GM10266 (cell line): ENCODE data around the gene MYOC.
A peak's percentile ranks its signal among the peaks of the same experiment; 100 is the strongest.

Experiments used
- DNase-seq: peaks from one replicate; pipeline ENCODE4 v3.0.0; 2012; ENCODE audit errors: extremely low spot score
- CTCF ChIP-seq: IDR thresholded peaks from 2 replicates; pipeline ENCODE4 v1.5.1; 2012; ENCODE audit warnings: mild to moderate bottlenecking, low read depth; ENCODE audit not compliant: control insufficient read depth, insufficient read depth; ENCODE audit errors: missing control alignments

The MYOC gene

GRCh38 chr1:171655746-171656116 is 3.2 kb upstream of the MYOC start:
- TF ChIP-seq CTCF: no peak
- DNase-seq: no peak

GRCh38 chr1:171654942-171655745 is 2.7 kb upstream of the MYOC start:
- DNase-seq: peak; percentile 70
- TF ChIP-seq CTCF: peak; percentile 84

DNA sequence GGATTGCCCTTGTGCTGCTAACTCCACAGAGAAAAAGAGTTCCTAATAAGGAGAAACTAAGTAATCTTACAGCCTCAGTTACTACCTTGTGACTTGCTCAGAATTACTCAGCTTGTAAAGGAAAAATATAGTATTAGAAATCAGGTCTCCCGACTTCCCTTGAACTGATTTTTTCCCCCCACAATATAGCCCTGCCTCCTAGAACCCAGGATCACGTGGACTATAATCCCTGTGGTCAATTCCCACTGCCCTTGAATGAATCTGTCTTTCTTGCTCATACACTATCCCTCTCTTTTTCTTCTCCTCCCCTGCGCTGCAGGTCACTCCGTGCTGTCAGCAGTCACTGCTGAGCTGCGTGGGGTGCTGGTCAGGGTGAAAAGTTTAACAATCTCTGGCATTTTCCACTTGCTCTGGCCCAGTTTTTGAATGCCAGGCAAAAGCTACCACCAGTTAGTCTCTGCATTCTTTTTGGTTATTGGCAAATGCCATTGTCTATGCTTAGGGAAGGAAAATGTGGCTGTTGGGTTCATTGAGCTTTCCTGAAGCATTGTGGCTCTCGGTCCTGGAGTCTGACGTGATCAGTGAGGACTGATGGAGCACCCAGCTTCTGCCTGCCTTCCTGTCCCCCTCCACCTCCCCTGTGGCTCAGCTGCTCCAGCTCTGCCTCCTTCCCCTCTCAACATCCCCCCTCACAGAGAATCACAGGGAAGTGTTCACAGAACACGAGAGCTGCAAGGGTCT is 1.9 kb upstream of the MYOC start:
- no peak for DNase-seq
- no peak for TF ChIP-seq CTCF

- no peak for TF ChIP-seq CTCF
- DNase-seq: no peak
Observed at GRCh38 chr1:171653796-171654195, 1.3 kb upstream of the MYOC start.

GRCh38 chr1:171646249-171646560 is 6.3 kb downstream of the MYOC start:
- no peak for DNase-seq
- TF ChIP-seq CTCF: no peak

DNA sequence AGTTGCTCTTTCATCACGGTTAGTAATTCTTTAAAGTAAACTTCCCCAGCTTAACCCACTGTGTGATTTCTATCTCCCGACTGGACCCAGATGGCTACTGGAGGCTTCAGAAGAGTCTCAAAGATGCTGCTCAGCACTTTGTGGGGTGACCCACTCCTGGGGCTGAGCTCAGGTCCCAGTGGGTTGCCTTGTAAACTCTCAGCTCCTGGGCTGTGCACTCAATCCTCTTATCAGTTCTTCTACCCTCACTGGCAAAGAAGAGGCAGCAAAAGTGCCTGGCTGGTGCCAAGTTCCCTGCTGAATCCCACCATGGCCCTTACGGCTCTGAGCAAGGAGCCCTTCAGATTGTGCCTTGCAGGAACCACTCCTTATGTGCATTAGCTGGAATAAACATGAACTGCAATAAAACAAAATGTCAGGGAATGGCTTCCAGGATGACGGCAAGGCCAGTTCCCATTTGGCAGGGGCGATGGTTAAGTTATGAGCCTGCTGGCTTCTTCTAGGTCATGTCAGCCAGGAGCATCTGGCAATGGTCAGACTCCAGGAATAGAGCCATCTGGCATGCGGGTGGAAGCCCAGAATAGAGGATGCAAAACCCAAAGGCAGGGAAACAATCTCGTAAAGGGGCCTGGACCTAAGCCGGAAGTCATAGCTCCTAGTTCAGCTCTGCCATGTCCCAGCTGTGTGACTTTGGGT is 6.8 kb downstream of the MYOC start:
- no peak for DNase-seq

More for the DNA sequence above, 6.8 kb downstream of the MYOC start:
- no peak for TF ChIP-seq CTCF
